Osteoblast (primary cell): ENCODE measurements around the gene TRAPPC1. TPM values are rescaled to one million over a fixed set of nuclear protein-coding genes. Genes with fewer than 3 reads are reported as not detected.

Experiments used
- DNase-seq: peaks from one replicate; pipeline ENCODE4 v3.0.0; 2011; ENCODE audit warnings: low spot score, mixed read lengths; ENCODE audit not compliant: insufficient read length; ENCODE audit errors: missing footprints
- H2AFZ ChIP-seq: 2 replicates; pipeline ENCODE4 v1.6.0; 2011; ENCODE audit warnings: mild to moderate bottlenecking, low read length
- H3K27ac ChIP-seq: 2 replicates; pipeline ENCODE4 v1.5.1; 2011; ENCODE audit warnings: mild to moderate bottlenecking, low read depth, low read length, moderate library complexity
- H3K27me3 ChIP-seq: 2 replicates; pipeline ENCODE4 v1.6.0; 2012; ENCODE audit warnings: mild to moderate bottlenecking, control low read depth, inconsistent platforms, low read length, moderate library complexity; ENCODE audit not compliant: insufficient read depth
- H3K36me3 ChIP-seq: 2 replicates; pipeline ENCODE4 v1.5.1; 2011; ENCODE audit warnings: mild to moderate bottlenecking, low read length, control low read depth, moderate library complexity; ENCODE audit not compliant: insufficient read depth
- H3K4me1 ChIP-seq: 2 replicates; pipeline ENCODE4 v1.5.1; 2011; ENCODE audit warnings: mild to moderate bottlenecking, low read length, control low read depth, moderate library complexity; ENCODE audit not compliant: insufficient read depth
- H3K4me2 ChIP-seq: 2 replicates; pipeline ENCODE4 v1.6.0; 2011; ENCODE audit warnings: mild to moderate bottlenecking, low read length; ENCODE audit not compliant: insufficient read depth
- H3K4me3 ChIP-seq: fragments of 200-600 bp; sonication (generic); 3 replicates; pipeline ENCODE4 v1.5.1; 2012; ENCODE audit warnings: mild to moderate bottlenecking, low read length, inconsistent platforms; ENCODE audit not compliant: insufficient read depth
- H3K79me2 ChIP-seq: 2 replicates; pipeline ENCODE4 v1.6.0; 2012; ENCODE audit warnings: mild to moderate bottlenecking, low read length, control low read depth, inconsistent platforms; ENCODE audit not compliant: insufficient read depth
- H3K9me3 ChIP-seq: 2 replicates; pipeline ENCODE4 v1.5.1; 2011; ENCODE audit warnings: low read depth, low read length, control low read depth
- H4K20me1 ChIP-seq: 2 replicates; pipeline ENCODE4 v1.6.0; 2012; ENCODE audit warnings: mild to moderate bottlenecking, low read length, control low read depth; ENCODE audit not compliant: insufficient read depth
- total RNA-seq: library from RNA; depleted of rRNA; stranded (reverse); fragments of >200 nt; gene quantifications from 2 replicates; pipeline ENCODE4 v1.2.3, GENCODE V29; 2012
- TF ChIP-seq, protein P1 (sequence below): IDR thresholded peaks from 2 replicates; pipeline ENCODE4 v1.5.1; 2011; ENCODE audit warnings: mild to moderate bottlenecking, low read depth, low read length, moderate library complexity; ENCODE audit errors: extremely low read depth

TRAPPC1 gene
- total RNA-seq, 1 donor = 26.1 TPM

DNA sequence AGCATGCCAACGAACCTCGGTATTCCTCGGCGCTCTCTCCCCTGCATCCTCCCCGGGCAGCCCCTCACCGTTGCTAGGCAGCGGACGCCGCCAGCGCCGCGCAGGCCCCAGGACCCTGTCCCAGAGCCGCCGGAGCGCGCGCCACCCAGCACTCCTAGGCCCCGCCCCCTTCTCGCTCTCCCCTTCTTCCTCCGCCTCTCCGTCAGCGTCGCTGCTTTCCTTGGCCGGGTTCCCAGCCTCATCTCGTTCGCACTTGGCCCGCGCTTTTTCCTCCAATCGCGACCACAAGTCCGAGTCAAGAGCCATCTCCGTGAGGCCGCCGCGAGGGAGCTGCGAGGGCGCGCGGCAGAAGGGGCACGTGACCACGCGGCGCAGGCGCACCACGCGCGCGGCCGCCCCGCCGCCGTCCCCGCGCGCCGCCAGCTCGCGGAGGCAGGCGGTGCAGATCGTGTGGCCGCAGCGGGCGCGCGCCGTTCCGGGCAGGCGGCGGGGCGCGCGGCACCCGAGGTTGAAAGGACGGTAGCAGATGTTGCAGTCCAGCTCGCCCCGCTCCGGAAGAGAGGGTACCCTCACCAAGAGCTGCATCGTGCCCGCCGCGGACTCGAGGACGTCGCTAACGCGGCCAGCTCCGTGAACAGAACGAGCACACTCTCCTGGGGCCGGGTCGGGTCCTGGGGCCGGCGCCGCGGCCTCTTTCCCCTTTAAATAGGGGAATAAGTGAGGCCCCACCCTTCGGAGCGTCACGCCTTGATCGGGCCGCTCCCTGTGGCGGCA is 15.9 kb downstream of the TRAPPC1 start, which contains the start of gene RNF227:
TSS of gene RNF227 (minus strand) at position 679 of the 774 bp plus-strand sequence. CDS start at position 585, 94 bp downstream.
- peaks cover 28% of the 10 kb centered on the region for H3K36me3 ChIP-seq
- peak within 1 kb of the TSS; percentile 76 for H3K27ac ChIP-seq
- H4K20me1 ChIP-seq = no peaks in the 10 kb centered on the region
- TF ChIP-seq, protein P1, sequence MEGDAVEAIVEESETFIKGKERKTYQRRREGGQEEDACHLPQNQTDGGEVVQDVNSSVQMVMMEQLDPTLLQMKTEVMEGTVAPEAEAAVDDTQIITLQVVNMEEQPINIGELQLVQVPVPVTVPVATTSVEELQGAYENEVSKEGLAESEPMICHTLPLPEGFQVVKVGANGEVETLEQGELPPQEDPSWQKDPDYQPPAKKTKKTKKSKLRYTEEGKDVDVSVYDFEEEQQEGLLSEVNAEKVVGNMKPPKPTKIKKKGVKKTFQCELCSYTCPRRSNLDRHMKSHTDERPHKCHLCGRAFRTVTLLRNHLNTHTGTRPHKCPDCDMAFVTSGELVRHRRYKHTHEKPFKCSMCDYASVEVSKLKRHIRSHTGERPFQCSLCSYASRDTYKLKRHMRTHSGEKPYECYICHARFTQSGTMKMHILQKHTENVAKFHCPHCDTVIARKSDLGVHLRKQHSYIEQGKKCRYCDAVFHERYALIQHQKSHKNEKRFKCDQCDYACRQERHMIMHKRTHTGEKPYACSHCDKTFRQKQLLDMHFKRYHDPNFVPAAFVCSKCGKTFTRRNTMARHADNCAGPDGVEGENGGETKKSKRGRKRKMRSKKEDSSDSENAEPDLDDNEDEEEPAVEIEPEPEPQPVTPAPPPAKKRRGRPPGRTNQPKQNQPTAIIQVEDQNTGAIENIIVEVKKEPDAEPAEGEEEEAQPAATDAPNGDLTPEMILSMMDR = no peak
- no peaks in the 10 kb centered on the region for H3K9me3 ChIP-seq
- H3K4me1 ChIP-seq = peaks cover 24% of the 10 kb centered on the region
- H3K79me2 ChIP-seq = no peaks in the 10 kb centered on the region
- peak within 1 kb of the TSS; percentile 88 for H3K4me2 ChIP-seq
- peak; percentile 98 for DNase-seq
- no peaks in the 10 kb centered on the region for H3K27me3 ChIP-seq
- H2AFZ ChIP-seq = peak within 1 kb of the TSS; percentile 74
- H3K4me3 ChIP-seq = peak within 1 kb of the TSS; percentile 79

DNA sequence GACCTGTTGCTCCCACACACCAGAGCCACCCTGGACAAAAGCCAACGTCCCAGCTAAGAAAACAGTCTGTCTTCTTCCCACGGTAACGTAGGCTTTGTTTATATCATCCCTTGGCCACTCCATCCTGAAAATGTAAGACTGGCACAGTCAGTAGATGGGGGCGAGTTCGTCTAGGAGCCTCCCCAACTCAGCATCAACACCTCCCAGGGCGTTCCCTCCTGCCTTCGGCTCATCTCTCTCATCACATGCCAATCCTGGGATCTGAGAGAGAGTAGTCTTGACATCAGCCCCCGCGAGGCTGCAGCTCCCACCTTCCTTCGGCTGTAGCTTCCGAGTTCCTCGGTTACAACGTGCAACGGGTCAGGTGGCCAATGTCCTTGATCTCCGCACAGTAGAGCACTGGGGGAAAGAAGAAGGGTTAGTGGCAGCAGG is 16.6 kb downstream of the TRAPPC1 start:
- Histone ChIP-seq H3K9me3 (no peaks in the 10 kb centered on the region), H3K27ac (peak overlapping the region; percentile 70), H3K79me2 (no peaks in the 10 kb centered on the region), H3K4me1 (peaks cover 24% of the 10 kb centered on the region), H3K4me3 (peak overlapping the region; percentile 79), H4K20me1 (no peaks in the 10 kb centered on the region), H2AFZ (peak overlapping the region; percentile 74), H3K4me2 (peak overlapping the region; percentile 88), H3K27me3 (no peaks in the 10 kb centered on the region), H3K36me3 (peaks cover 34% of the 10 kb centered on the region)
- peak; percentile 84 for DNase-seq
- TF ChIP-seq, protein P1 = no peak

DNA sequence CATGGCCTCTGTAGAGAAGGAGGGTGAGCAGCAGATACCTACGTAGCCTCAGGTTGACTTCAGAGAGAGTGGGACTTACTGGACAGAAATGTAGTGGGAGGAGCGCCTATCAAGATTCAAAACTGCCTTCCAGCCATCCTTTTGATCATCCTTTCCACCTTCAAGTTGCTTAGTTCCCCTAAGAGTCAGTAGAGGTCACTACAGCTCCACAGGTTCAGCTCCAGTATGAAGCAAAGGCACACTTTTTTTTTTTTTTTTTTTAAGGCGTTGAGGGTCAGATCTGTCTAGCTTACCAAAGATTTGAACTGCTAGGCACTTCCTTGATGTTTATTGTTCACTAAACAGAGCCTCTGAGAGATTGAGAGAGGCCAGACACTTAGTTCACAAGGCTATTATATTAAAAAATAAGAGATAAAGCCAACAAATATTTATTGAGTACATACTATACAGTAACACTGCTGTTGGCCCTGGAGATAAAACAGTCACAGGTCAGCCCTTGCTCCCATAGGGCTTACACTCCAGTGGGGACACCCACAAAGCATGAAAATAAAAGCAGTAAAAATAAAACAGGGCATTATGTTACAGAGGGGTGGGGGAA is 18.7 kb downstream of the TRAPPC1 start:
- H3K27ac ChIP-seq = no peak overlapping the region
- no peaks in the 10 kb centered on the region for H3K79me2 ChIP-seq
- H3K4me3 ChIP-seq = no peak overlapping the region
- DNase-seq = peak; percentile 91
- no peak overlapping the region for H3K4me2 ChIP-seq
- no peak overlapping the region for H2AFZ ChIP-seq
- H3K9me3 ChIP-seq = no peaks in the 10 kb centered on the region
- H3K36me3 ChIP-seq = peaks cover 50% of the 10 kb centered on the region
- H3K4me1 ChIP-seq = peaks cover 24% of the 10 kb centered on the region
- no peaks in the 10 kb centered on the region for H3K27me3 ChIP-seq
- H4K20me1 ChIP-seq = no peaks in the 10 kb centered on the region
- TF ChIP-seq, protein P1 = peak; percentile 82

DNA sequence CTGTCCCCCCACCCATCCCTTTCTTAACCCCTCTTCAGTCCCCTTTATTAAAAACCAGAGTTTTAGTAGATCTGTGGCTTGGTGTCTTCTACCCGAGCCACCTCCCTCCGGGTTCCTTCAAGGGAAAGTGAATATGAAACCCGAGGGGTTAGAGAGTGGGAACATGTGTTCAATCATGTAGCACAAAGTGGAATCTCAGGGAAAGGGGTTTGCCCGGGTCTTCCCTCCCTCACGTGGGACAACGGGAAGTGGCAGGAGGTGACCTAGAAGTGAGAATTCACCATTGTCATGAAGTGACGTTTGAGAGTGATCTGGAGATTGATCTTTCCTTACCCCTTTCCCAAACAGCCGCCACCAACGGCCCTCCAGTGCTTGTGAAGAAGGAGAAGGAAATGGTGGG is 20.6 kb downstream of the TRAPPC1 start:
- Histone ChIP-seq H3K9me3 (no peaks in the 10 kb centered on the region), H3K79me2 (no peaks in the 10 kb centered on the region), H3K27ac (no peak overlapping the region), H3K4me3 (no peak overlapping the region), H4K20me1 (no peaks in the 10 kb centered on the region), H3K4me1 (peaks cover 13% of the 10 kb centered on the region), H2AFZ (no peak overlapping the region), H3K27me3 (no peaks in the 10 kb centered on the region), H3K4me2 (no peak overlapping the region), H3K36me3 (peaks cover 69% of the 10 kb centered on the region)
- DNase-seq = peak; percentile 81
- TF ChIP-seq, protein P1 = no peak
